Activated CD4-positive, alpha-beta T cell treated with anti-CD3 and anti-CD28 coated beads for 24 hours (primary cell): ENCODE data around the gene FGGY.

Experiments used
- DNase-seq, 2 donors: peaks; one replicate each; pipeline ENCODE4 v3.0.0-alpha.2; 2020; ENCODE audit warnings: low read depth in 2 of 2

Gene FGGY

GRCh38 chr1:59414406-59415133 is 117.7 kb downstream of the FGGY start:
- DNase-seq: no peak

GRCh38 chr1:59415286-59415850 is 118.5 kb downstream of the FGGY start:
- DNase-seq: no peak

- DNase-seq: no peak
Observed at GRCh38 chr1:59415881-59416280, 119.0 kb downstream of the FGGY start.

- no peak for DNase-seq
Observed at GRCh38 chr1:59417406-59417805, 120.5 kb downstream of the FGGY start.

GRCh38 chr1:59418363-59419144 is 121.7 kb downstream of the FGGY start:
- DNase-seq: no peak

GRCh38 chr1:59419361-59420140 is 122.7 kb downstream of the FGGY start:
- DNase-seq: no peak

GRCh38 chr1:59421232-59421920 is 124.5 kb downstream of the FGGY start:
- no peak for DNase-seq

GRCh38 chr1:59422921-59423575 is 126.2 kb downstream of the FGGY start:
- DNase-seq: no peak

- no peak for DNase-seq
Observed at GRCh38 chr1:59427155-59427554, 130.3 kb downstream of the FGGY start.

- DNase-seq: no peak
Observed at GRCh38 chr1:59427784-59428183, 130.9 kb downstream of the FGGY start.

GRCh38 chr1:59428828-59429227 is 131.9 kb downstream of the FGGY start:
- no peak for DNase-seq

- no peak for DNase-seq
Observed at GRCh38 chr1:59429656-59430055, 132.8 kb downstream of the FGGY start.

GRCh38 chr1:59431566-59432294 is 134.8 kb downstream of the FGGY start:
- DNase-seq: no peak

GRCh38 chr1:59432531-59433439 is 135.9 kb downstream of the FGGY start:
- DNase-seq: no peak

- DNase-seq: no peak
Observed at GRCh38 chr1:59433440-59433813, 136.5 kb downstream of the FGGY start.

- DNase-seq: no peak
Observed at GRCh38 chr1:59434336-59434735, 137.4 kb downstream of the FGGY start.

GRCh38 chr1:59436637-59437036 is 139.7 kb downstream of the FGGY start:
- DNase-seq: no peak

GRCh38 chr1:59438058-59438560 is 141.2 kb downstream of the FGGY start:
- no peak for DNase-seq

GRCh38 chr1:59442492-59442891 is 145.6 kb downstream of the FGGY start:
- no peak for DNase-seq
